Tibial artery (tissue), 4 donors: ENCODE results near the gene IL12RB1.
"Not testable (repeated sequence)": the region's sequence is repeated elsewhere in the genome, so short reads cannot be mapped to it uniquely, and the experiment has no call there.

ENCODE experiments used
- DNase-seq, 2 donors: peaks; one replicate each; pipeline ENCODE4 v3.0.0-alpha.2; 2019
- H3K27ac ChIP-seq, 2 donors: fragments of 200-600 bp; sonication (generic) in 1 of 2; 1 replicate in 1 of 2; 2 replicates in 1 of 2; pipeline ENCODE4 v1.5.1; 2018 to 2019; ENCODE audit warnings: mild to moderate bottlenecking in 1 of 2
- H3K27me3 ChIP-seq, 2 donors: fragments of 200-600 bp; sonication (generic) in 1 of 2; one replicate each; pipeline versions ENCODE4 v1.5.1 to v1.6.0; 2016 to 2019
- H3K36me3 ChIP-seq, 3 donors: fragments of 200-600 bp; sonication (generic) in 2 of 3; one replicate each; pipeline ENCODE4 v1.5.1; 2016 to 2019; ENCODE audit warnings: mild to moderate bottlenecking in 2 of 3
- H3K4me1 ChIP-seq, 4 donors: fragments of 200-600 bp; sonication (generic) in 2 of 4; 1 replicate in 3 of 4; 2 replicates in 1 of 4; pipeline ENCODE4 v1.5.1; 2016 to 2019
- H3K4me3 ChIP-seq, 2 donors: fragments of 200-600 bp; sonication (generic) in 1 of 2; 1 replicate in 1 of 2; 2 replicates in 1 of 2; pipeline ENCODE4 v1.5.1; 2018 to 2019; ENCODE audit warnings: mild to moderate bottlenecking in 2 of 2
- H3K9me3 ChIP-seq, 3 donors: fragments of 200-600 bp; sonication (generic) in 1 of 3; one replicate each; pipeline ENCODE4 v1.5.1; 2016 to 2019
- intact Hi-C: fragments of 100-400 bp; cut with DNase I; formaldehyde crosslinking; loops from one replicate; pipeline ENCODE4 v1.15.0; 2023; ENCODE audit warnings: low total_unique reads
- TF ChIP-seq, protein P1 (sequence below), 2 experiments: fragments of 200-600 bp in 1 of 2; fragments of 450-650 bp in 1 of 2; IDR thresholded peaks; one replicate each; pipeline ENCODE4 v1.5.1; 2017 to 2019; ENCODE audit warnings: antibody characterized with exemption in 2 of 2, mild to moderate bottlenecking in 1 of 2, moderate library complexity in 1 of 2

Gene IL12RB1

DNA sequence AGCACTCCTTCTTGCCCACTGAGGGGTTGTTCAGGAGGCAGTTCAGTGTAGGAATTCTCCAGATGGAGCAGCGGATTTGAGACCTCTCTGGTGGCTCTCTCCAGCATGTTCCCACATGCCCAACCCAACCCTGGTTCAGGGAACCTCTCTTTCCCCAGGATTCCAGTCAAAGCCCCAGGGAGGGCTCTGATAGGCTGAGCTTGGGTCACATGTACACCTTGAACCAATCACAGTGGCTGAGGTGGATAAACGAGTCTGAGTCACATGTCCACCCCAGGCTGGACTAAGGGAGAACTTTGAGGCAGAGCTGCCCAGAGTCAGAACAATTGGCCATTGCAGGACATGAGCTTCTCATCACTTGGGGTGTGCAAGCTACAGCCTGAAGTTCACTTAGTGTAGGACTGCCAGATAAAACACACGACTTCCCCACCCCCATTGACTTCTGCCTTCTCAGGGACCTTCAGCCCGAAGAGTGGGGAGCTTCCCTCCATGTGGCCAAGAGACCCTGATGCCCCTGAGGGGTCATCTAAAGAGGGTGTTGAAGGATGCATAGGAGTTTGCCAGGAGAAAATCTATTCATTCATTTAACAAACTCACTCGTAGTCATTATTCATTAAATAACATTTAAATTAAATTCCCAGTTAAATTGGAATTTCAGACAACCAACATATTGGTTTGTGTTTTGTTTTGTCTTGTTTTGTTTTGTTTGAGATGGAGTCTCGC, 6.9 kb upstream of the IL12RB1 start:
- no peak overlapping the region for H3K4me3 ChIP-seq
- DNase-seq: no peak
- TF ChIP-seq, protein P1, sequence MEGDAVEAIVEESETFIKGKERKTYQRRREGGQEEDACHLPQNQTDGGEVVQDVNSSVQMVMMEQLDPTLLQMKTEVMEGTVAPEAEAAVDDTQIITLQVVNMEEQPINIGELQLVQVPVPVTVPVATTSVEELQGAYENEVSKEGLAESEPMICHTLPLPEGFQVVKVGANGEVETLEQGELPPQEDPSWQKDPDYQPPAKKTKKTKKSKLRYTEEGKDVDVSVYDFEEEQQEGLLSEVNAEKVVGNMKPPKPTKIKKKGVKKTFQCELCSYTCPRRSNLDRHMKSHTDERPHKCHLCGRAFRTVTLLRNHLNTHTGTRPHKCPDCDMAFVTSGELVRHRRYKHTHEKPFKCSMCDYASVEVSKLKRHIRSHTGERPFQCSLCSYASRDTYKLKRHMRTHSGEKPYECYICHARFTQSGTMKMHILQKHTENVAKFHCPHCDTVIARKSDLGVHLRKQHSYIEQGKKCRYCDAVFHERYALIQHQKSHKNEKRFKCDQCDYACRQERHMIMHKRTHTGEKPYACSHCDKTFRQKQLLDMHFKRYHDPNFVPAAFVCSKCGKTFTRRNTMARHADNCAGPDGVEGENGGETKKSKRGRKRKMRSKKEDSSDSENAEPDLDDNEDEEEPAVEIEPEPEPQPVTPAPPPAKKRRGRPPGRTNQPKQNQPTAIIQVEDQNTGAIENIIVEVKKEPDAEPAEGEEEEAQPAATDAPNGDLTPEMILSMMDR (IDR thresholded peaks at IDR 0.05): no peak
- no peaks in the 10 kb centered on the region for H3K27me3 ChIP-seq
- H3K9me3 ChIP-seq: no peaks in the 10 kb centered on the region
- peaks cover 0 to 53% (median 28%) of the 10 kb centered on the region in 4 donors for H3K4me1 ChIP-seq
- intact Hi-C loops: no loop called here
- peak overlapping the region; percentile 64 to 74 for H3K27ac ChIP-seq
- H3K36me3 ChIP-seq: no peaks in the 10 kb centered on the region

DNA sequence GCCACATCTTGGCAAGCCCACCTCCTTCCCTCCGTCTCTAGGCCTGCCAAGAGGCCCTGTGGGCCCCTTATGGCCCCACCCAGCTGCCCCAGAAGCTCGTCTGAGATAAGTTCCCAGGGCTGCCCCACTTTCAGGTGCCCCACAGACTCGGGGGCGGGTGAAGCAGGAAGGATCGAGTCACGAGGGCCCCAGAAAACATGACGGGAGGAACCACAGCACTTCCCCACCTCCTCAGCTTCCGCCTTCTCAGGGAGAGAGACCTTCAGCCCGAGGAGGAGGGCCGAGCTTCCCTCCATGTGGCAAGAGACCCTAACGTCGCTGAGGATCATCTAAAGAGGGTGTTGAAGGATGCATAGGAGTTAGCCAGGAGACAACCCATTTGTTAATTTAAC, 4.5 kb upstream of the IL12RB1 start:
- Histone ChIP-seq H3K36me3 (no peaks in the 10 kb centered on the region), H3K27me3 (no peaks in the 10 kb centered on the region), H3K4me1 (peaks cover 0 to 37% (median 16%) of the 10 kb centered on the region in 4 donors), H3K27ac (peak overlapping the region; percentile 42 to 46), H3K9me3 (no peaks in the 10 kb centered on the region), H3K4me3 (no peak overlapping the region)
- intact Hi-C loops: no loop called here
- peak; percentile 57 to 83 for DNase-seq
- TF ChIP-seq, protein P1 (IDR thresholded peaks at IDR 0.05): no peak

DNA sequence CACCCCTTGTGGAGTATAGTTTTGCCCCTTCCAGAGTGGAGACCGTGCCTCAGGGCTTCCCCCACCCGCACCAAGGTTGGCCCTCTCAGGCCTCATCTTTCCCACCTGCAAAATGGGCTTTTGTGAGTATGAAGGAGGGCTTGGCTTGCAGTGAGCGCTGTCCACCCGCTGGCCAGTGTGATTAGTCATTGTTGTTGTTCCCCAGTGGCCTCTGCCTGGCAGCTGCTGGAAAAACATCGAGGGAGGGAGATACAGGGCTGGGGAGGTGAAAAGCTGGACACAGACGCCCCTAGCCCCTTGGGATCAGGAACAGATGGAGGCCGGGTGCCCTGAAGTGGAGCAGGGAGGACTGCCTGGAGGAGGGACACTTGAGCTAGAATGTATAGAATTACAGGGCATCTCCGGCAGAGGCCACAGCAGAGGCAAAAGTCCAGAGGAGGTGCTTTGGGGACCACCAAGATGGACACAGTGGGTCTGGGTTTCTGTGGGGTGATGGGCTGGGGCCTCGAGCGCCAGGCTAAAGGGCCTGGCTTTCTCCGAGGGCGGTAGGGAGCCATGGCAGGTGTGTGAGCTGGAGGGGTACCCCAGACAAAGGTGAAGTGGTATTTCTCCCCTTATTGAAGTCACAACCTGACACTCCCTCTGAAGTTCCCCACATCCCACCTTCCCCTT, 3.9 kb upstream of the IL12RB1 start:
- Histone ChIP-seq H3K27me3 (no peaks in the 10 kb centered on the region), H3K4me1 (peaks cover 0 to 34% (median 16%) of the 10 kb centered on the region in 4 donors), H3K27ac (peak overlapping the region; percentile 42 to 46), H3K36me3 (no peaks in the 10 kb centered on the region), H3K4me3 (no peak overlapping the region), H3K9me3 (no peaks in the 10 kb centered on the region)
- intact Hi-C loops: no loop called here
- DNase-seq: no peak
- TF ChIP-seq, protein P1 (IDR thresholded peaks at IDR 0.05): no peak

DNA sequence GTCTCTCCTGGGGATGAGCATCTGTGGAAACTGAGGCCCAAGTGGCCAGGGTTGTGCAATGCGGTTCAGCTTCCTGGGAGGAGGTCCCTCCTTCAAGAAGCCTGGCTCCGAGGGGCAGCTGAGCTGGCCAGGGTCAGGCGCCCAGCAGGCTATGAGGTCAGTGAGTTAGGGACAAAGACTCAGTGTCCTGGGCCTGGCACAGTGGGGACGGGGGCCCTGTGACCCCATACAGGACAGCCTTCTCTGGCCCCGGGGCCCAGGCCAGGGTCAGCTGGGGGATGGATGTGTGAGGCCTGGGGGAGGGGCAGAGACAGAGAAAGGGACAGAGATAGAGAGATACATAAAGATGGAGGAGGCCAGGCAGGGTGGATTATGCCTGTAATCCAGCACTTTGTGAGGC, 3.0 kb upstream of the IL12RB1 start:
- H3K4me3 ChIP-seq: no peak overlapping the region
- H3K27ac ChIP-seq: peak overlapping the region; percentile 18 to 28
- DNase-seq: no peak
- H3K27me3 ChIP-seq: no peaks in the 10 kb centered on the region
- no peaks in the 10 kb centered on the region for H3K36me3 ChIP-seq
- H3K9me3 ChIP-seq: no peaks in the 10 kb centered on the region
- intact Hi-C loops: no loop called here
- TF ChIP-seq, protein P1 (IDR thresholded peaks at IDR 0.05): no peak
- peaks cover 0 to 25% (median 10%) of the 10 kb centered on the region in 4 donors for H3K4me1 ChIP-seq

DNA sequence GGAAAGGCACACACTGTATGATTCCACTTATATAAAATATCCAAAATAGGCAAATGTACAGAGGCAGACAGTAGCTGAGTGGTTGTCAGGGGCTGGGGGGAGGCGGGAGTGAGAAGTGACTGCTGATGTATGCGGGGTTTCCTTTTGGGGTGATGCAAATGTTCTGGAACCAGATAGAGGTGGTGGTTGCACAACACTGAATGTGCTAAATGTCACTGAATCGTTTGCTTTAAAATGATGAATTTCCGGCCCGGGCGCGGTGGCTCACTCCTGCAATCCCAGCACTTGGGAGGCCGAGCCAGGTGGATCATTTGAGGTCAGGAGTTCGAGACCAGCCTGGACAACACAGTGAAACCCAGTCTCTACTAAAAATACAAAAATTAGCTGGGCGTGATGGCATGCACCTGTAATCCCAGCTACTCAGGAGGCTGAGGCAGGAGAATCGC, 2.4 kb upstream of the IL12RB1 start:
- H3K4me3 ChIP-seq: not testable (repeated sequence)
- peak overlapping the region in 1 of 2 donors; percentile 18 for H3K27ac ChIP-seq
- DNase-seq: peak in 1 of 2 donors; percentile 48

More for the DNA sequence above, 2.4 kb upstream of the IL12RB1 start:
- H3K4me1 ChIP-seq: peaks cover 0 to 18% (median 7%) of the 10 kb centered on the region in 4 donors
- H3K9me3 ChIP-seq, intact Hi-C loops, H3K27me3 ChIP-seq, H3K36me3 ChIP-seq: not testable (repeated sequence)
